NCI-H1417 treated with DMSO at 0.1 percent for 48 hours (cell line): ENCODE measurements around the gene EPHA4.

ENCODE experiments used
- DNase-seq: peaks from one replicate; lab custom pipeline; 2025; lab: John Stamatoyannopoulos, UW

The EPHA4 gene

DNA sequence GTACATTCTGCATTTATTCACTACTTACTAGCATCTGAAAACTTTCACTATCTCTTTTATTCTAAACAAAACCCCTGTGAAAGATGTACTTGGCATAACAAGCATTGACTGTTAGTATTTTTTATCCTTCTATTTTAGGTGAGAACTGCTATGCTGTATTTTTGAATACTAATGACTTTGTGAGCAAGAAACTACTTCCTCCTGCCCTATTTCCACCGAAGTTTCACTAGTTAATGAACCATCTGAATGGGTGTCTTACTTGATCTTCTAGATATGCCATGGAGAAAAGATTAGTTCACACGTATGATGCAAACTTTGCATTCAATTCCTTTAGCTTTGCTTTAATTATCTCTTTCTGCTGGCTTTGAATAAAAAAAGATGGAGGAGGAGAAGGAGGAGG, 68.1 kb downstream of the EPHA4 start:
- no peak for DNase-seq

DNA sequence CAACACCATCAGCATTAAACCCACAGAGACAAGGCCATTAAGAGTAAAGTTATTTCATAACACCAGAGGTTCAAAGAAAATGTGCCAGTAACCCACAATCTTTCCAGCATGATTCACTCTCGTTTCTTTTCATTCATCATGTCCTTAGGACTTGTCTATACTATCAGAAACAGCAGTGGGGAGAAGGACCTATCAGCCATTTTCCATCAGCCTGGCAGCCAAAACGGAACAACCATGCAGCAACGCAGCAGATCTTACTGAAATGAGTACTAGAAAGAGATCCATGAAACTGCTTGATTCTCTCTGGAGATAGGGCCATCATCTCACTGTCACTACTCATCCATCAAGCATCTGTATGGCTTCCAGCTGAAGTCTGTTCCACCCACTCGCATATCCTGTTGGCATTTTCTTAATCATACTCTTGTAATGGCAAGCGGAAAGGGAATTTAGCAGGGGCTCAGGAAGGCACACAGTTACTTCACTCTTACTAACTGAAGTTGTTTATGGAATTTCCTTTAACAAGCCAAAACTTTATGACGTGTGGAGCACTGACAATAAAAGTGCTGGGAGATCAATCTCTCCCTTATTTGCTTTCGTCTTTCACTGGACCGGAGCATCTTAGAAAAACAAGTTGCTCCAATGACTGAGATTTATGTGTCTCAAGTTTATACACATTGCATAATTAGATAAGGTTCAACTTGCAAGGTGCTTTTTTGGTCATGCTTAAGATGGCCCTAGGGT, 69.7 kb downstream of the EPHA4 start:
- no peak for DNase-seq

DNA sequence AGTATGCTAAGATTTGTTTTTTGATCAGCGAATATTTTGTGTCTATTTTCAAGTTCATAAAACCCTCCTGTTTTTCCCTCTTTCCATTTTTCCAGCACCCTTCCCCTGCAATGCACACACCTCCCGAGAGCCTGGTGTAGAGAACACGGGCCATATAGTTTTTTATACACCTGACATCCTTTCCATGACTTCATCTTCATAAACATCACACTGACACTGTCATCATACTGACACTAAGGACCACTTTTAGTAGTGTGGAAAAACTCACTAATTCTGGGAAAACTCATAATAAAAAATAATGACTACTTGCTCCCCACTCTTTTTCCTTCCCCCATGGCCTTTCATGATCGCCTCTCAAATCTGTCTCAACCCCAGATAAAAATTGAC, 70.2 kb downstream of the EPHA4 start:
- no peak for DNase-seq

DNA sequence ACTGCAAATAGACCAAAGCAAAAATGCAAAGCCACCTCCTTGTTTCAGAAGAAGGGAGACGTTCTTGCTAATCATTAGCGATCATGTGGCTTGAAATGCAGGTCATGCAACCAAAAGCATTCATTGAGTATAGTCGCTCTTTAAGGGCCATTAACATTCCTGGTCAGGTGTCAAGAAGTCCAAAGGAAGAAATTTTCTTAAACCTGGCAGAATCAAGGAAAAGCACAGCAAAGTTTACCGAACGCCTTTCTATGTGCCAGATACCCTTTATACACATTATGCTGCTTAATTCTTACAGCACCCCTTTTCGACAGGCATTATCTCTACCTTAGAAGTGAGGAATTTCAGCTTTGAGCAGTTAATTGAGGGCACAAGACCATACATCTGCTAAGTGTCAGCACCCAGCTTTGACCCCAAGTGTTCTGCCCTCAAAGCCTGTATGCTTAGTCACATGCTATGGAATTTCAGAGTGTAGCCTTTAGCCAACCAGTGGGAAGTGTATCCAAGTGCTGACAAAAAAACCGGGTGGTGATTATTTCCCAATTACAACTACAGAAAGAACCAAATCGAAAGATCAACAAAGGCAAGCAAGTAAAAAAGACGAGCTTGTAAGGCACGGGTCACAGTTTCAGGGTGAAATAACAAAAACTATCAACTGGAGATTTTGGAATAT, 70.8 kb downstream of the EPHA4 start:
- no peak for DNase-seq

DNA sequence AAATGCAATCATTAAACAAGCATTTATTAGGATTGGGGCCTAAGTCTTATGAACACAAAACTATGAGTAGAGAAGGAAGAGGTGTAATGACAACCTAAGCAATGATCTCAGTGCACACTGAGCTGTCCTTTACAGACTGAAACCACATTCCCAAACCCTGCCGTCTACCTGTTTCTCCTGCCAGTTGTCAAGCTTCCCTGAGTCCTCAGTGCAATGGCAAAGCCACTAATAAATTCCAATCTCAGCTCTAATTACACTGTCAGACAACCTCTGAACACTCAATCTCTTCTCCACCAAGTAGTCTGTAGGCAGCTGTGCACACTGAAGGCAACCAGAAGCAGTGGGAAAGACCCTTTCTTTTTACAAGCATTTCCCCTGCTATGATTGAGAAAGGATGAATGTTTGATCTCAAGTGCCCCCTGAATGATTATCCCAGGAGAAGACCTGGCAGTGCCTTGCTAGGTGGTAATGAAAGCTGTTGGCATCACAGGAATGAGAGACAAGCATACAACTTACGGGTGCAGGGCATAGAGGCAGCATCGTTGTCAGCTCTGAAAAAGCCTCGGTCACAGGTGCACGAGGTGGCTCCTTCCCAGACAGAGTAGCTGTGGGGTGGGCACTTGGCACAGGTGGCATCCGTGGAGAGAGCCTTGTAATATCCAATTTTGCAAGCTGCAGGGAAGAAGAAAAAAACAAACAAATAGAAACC, 71.4 kb downstream of the EPHA4 start:
- no peak for DNase-seq

DNA sequence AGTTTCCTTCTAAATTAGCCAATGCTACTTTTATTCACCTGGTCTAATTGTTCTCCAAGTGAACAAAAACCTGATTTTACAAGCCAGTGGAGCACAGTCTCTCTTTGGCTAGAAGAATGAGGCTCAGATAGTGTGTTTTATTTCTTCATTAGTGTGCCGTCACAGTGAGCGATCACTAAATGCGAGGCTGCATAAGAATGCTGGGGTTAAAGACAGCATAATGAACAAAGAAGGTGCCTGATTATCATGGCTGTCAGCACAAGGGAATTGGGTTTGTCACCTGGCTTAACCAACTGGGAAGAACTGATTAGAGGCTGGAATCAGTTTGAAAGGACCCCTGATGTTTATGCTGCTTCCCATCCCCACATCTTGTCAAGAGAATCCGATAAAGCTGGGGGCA, 76.4 kb downstream of the EPHA4 start:
- DNase-seq, result no peak

DNA sequence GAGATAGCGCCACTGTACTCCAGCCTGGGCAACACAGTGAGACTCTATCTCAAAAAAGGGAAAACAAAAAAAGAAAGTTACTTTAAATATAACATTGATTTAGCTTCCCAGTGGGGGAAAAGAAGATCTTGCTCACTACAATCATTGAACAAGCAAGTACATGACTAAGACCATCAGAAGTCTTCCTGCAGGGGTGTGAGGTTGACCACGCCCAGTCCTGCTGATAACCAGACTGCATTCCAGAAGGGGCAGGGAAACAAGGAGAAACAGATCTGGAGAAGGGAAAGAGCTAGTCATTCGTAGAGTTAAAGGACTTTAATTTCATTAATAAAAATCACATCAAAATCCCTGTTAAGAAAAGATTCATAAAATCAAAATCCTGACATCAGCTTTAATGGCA, 77.5 kb downstream of the EPHA4 start:
- DNase-seq, result no peak

DNA sequence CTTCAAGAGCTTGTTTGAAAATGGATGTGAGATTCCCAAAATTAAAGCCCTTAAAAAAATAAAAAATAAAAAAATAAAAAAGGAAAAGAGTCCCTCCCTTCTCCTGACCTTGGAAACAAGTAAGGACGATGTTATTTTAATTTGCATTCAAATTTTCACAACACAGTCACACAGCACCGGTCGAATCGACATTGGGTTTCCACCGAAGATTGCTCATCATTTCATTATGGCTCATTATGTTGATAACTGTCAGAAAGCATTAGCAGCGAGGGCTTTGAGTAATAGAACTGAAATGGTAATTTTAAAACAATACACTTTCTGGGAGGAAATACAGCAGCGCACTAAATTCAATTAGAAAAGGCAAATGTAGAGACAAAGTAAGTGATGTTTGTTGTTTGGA, 78.7 kb downstream of the EPHA4 start:
- DNase-seq, result no peak

DNA sequence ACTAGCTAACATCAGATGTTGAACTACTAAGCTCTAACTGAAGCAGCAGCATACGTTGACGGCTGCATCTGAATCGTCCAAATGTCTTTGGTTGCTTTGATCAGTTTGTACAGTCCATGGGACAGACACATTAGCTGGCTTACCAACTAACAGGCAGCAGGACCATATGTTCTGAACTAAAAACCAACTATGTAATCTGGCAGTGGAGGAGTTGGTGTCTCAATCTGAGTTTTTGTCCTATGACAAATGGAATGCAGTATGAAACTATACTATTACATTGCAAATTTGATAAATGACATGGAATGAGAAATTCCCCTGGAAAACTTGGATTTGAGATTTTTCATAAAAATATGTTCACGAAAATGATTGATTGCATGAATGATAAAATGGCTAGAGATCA, 79.5 kb downstream of the EPHA4 start:
- no peak for DNase-seq

DNA sequence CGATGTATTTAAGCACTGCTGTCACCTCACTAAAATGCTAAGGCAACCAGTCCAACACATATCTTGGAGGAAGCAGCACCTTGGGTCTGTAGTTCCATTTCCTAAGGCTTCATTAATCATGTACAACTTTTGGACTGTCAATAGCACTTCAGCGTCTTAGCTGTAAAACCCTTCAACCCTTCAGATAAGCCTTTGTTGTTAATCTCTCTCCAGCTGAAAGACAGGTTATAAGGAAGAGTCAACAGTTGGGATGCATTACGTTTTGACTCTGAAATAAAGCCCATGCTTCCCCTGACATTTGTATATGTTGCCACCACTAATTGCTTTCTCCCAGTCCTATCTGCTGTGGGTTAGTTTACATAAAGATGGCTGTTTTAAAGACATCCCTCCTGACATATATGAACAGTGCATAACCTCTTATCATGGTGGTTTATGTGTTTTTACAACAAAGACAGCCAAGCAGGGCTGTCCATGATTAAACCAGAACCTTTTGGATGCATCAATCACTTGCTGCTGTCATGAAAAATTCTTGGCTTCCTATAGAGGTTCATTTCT, 81.5 kb downstream of the EPHA4 start:
- DNase-seq, result no peak

DNA sequence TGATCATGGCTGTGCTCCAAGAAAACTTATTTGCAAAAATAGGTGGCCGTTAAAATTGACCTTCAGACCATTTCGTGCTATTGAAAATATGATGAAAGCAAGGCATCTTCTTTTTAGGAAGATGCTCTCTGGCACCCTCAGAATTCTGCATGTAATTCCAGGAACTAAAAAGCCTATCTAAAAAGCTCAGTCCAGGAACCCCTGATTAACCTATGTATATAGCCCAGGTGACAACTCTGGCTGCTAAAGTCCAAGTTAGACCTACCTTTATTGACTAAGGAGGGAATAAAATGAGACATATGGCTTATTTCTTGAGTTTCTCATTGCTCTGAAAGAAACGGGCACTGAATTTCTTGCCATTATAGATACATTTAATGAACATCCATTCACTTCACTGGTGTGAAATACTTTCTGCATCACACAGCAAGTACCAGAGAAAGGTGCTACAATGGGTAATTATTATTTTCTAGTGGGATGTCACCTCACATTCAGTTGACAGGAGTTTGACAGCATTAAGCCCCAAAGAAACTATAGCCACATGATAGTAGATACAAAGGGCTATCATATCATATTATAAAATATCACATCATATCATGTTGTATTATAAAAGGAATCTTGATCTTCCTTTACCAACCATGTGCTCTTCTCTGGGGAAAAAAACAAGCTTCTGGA, 83.8 kb downstream of the EPHA4 start:
- no peak for DNase-seq

DNA sequence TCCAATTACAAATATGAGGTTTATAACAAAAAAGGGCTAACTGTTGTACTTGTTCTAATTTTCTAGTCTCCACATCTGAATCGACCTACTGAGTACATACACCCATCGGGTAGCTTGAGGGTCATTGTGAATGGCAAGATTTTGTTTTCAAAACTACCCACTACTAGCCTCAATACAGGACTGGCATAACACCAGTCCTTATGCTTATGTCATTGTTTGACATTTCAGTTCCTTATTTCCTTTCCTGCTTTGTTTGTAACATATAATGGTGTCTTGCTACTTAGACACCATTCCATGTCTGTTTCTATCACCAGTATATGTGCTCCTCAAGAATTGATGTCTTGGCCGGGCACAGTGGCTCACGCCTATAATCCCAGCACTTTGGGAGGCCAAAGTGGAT, 86.0 kb downstream of the EPHA4 start:
- DNase-seq, result no peak

DNA sequence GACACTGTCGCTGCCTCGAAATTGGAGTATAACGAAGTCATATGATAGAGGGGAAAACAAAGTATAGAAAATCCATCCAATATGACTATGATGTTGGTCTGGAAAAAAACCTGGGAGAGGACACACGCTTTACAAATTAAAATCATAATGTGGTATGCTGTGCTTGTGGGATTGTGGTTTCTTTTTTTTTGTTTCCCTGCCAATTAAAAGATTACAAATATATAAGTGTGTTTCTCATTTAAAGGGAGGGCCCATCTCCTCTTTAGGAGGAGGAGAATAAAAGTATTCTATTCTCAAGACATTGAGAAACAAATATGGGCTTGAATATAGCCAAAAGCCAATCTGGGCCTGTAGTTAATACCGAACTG, 86.6 kb downstream of the EPHA4 start:
- no peak for DNase-seq

DNA sequence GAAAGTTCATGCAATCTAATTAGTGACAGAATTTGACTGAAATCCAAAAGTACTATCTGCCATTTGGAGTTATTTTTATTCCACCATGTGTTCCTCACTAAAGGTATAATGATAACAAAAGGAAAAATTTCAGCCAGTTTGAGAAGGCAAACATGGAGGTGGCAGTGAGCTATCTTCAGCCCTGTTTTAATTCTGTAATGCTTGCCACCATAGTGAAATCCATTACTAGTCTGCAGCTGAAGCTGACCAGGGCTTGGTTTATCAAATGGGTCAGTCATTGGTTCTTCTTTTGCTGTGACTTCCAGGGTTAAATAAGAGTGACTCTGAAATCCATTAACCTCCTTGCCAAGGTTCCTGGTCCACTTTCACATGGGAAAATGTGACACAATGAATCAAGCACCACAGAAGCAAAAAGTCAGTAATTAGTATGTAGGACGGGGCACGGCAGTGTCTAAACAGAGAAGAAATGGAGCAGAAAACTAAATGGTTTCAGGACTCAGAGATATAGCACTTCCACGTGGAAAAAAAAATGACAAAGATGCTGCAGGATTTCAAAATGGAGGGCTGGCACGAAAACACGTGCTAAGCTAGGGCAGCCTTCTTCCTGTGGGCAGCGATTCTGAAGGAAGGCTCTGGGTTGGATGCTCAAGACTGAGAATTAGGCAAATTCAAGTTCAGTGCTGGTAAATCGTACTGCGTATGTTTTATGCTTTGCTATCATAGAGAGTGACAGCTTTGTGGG, 87.2 kb downstream of the EPHA4 start:
- DNase-seq, result no peak

DNA sequence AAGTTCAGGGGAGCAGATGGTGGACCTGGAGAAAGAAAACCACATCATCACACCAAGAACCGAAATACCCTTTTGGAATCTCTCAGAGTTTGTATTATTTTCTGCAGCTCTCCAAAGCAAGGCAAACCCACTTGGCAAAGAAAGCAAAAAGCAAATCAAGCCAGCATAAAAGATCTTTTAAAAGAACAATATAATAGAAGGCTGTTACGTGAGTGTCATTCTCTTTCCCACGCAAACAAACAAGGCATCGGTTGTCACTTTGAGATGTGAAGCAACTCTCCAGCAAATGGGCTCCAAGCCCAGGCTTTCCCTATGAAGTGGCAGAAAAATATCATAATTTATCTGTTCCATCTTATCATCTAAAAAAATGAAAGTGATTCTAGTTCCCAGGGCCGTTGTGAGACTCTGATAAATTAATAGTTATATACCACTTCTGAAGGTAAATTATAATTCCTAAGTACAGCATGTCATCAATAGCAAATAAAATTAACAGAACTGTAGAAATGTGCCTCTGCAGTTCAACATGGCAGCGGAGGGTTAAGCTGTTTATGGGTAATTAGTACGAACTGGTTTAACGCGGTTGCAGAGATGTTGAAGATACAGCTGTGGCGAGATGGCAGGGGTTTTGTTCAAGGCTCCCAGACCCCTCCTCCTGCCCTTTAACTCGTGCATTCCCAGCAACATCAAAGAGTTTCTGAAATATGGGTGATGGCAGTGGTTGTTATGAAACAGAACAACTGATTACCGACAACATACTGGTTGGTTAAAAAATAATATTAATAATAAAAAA, 89.2 kb downstream of the EPHA4 start:
- DNase-seq, result no peak

DNA sequence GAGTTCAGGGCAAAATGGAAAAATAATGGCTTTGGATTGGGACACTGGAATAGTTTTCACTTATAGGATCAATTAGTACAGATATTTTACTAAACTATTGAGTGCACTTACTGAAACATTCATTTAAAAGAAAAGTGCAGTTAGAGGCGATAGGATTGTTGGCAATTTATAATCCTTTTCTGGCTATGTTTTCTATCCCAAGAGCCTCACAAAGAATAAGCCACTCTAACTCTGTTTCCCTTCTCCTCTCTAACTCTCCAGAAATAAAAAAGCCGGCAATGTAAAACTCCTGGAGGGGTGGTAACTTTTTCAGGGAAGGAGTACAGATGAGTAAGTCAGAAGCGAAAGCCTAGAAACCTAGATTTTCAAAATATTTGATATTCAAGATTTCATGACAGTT, 91.3 kb downstream of the EPHA4 start:
- no peak for DNase-seq

DNA sequence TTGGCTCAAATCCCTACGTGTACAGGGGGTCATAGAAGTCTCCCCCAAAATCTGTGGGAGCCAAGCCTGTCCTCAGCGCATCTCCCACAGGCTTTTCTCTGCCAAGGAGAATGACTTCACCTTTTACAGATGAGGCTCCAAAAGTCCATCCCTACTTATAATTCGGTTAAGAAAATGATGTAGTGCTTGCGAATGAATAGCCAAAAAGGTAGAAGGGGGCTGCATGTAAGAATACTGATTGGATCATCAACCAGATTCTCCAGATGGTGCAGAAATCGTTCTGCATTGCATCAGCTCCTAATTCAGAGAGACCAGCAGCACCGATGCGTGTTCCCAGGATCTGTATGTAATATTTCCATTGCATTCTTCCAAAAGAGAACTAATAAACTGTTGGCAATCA, 91.9 kb downstream of the EPHA4 start:
- DNase-seq, result no peak

DNA sequence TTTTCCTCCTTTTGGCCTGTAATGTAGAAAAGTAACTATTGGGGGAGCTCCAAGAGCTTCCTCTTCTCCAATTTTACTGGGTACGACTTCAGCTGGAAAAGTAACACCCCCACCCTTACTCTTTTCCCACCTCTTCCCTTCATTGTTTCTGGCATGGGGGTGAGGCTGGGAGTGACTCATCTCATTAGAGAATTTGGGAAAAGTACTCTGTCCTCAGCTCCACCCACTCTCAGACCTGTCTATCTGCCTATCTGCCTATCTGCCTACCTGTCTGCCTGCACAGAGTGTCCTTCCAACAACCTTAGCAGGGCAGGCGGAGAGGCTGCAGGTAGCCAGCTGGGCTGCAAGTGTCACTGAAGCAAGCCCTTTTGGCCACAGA, 93.6 kb downstream of the EPHA4 start:
- no peak for DNase-seq

DNA sequence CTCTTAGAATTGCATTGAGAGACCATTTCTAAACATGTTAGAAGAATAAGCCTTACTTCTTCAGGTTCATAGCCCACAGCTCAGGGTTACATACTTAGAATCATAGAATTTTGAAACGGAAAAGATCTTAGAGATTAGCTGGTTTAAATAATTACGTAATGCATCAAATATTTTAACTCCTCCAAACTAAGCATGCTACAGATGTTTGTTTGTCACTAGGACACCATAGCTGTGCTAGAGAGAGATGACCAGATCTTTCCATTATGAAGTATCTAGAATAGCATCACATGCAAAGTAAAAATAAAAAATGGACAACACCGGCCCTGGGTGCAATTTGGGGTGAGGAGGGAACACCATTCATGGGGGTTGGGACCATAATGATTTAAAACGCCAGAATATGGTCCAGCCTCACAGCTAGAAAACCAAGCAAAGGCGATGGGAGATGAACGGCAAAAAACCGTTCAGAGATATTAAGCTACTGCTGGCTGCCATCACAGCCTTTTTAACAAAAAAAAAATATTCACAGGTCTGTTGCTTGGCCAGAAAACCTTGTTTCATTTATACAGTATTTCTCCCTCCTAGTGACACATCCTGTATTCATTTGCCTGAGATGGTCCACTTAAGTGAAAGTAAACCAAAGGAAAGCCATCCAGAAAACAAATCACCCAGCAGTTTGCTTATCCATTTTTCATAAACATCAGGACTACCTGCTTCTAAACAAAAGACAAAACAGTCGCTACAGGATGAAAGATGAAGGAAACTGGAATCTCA, 94.2 kb downstream of the EPHA4 start:
- DNase-seq, result no peak

DNA sequence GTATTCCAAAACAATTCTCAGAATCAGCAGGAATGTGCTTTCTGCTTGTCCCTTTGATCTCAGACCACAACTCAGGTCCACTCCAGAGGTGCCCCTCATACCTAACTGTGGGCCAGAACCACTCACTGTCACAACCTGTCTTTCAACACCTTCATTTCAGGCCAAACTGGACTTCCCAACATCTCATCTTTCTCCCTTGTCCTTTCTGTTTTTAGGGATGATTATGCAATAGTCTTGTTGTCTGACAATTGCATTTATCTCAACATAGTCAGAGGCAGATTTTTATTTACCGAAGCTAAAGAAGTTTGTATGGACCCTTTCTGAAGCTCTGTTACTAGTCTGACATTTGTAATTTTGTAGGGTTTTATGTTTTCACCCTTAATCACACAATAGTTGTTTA, 95.9 kb downstream of the EPHA4 start:
- DNase-seq, result no peak
